Right lobe of liver (tissue), 6 donors: ENCODE data around the gene MAG. TPM values are rescaled to one million over a fixed set of nuclear protein-coding genes. Genes with fewer than 3 reads are reported as not detected.

ENCODE experiments used
- ATAC-seq, 4 donors: fragments of 200-7000 bp; cut with Tn5 transposase; one replicate each; pipeline ENCODE4 v1.9.1; 2020; ENCODE audit warnings: mild to moderate bottlenecking in 4 of 4, moderate library complexity in 4 of 4
- DNase-seq, 3 donors: peaks; one replicate each; pipeline ENCODE4 v3.0.0-alpha.2; 2020
- H3K27ac ChIP-seq, 3 donors: fragments of 200-600 bp; one replicate each; pipeline ENCODE4 v1.8.0; 2022
- H3K27me3 ChIP-seq, 2 donors: fragments of 200-600 bp; one replicate each; pipeline ENCODE4 v1.8.0; 2022
- H3K36me3 ChIP-seq, 4 donors: fragments of 200-600 bp; sonication (generic) in 1 of 4; one replicate each; pipeline versions ENCODE4 v1.5.1 to v1.8.0; 2017 to 2022; ENCODE audit warnings: control low read depth in 1 of 4
- H3K4me1 ChIP-seq, 4 donors: fragments of 200-600 bp; sonication (generic) in 1 of 4; one replicate each; pipeline versions ENCODE4 v1.5.1 to v1.8.0; 2017 to 2022; ENCODE audit warnings: control low read depth in 1 of 4
- H3K4me3 ChIP-seq, 3 donors: fragments of 200-600 bp; one replicate each; pipeline ENCODE4 v1.8.0; 2022
- H3K9me3 ChIP-seq, 4 donors: fragments of 200-600 bp; sonication (generic) in 1 of 4; one replicate each; pipeline versions ENCODE4 v1.5.1 to v1.8.0; 2017 to 2022; ENCODE audit warnings: control low read depth in 1 of 4
- POLR2A ChIP-seq: fragments of 450-650 bp; IDR thresholded peaks from one replicate; pipeline ENCODE4 v1.6.1; 2017; ENCODE audit warnings: antibody characterized with exemption, mild to moderate bottlenecking
- WGBS: methylation state at CpG from one replicate; pipeline ENCODE4 v1.1.6; 2018; ENCODE audit warnings: low coverage, low lambda C conversion rate; ENCODE audit not compliant: insufficient coverage; ENCODE audit errors: missing lambda C conversion rate; 5-methylcytosine and 5-hydroxymethylcytosine counted together
- intact Hi-C, 2 donors: fragments of 100-400 bp; cut with DNase I; formaldehyde crosslinking; loops; one replicate each; pipeline versions ENCODE4 v1.11.2 to v1.14.1; 2022
- total RNA-seq, 6 experiments: library from RNA; depleted of rRNA in 2 of 6; stranded (reverse); fragments of >200 nt in 2 of 6; fragmentation: NEBNext Ultra II Directional in 3 of 6; extraction: Animal tissue kit (Norgen Biotek cat#: 25700) in 3 of 6; gene quantifications; one replicate each; pipeline versions ENCODE4 v1.1.0 to v1.2.4, GENCODE V29; 2016 to 2023
- TF ChIP-seq, protein P1 (sequence below), 4 donors: fragments of 200-600 bp in 3 of 4; fragments of 450-650 bp in 1 of 4; IDR thresholded peaks; one replicate each; pipeline versions ENCODE4 v1.5.1 to v1.8.0; 2016 to 2022; ENCODE audit warnings: antibody characterized with exemption in 4 of 4, mild to moderate bottlenecking in 2 of 4
- donor health status: DM: no; HTN: yes; CAD: no.
- donor health status: DM: no; HTN: no; CAD: no.
- donor health status: DM: no; HTN: no; CAD: no.
- donor health status: DM: no; HTN: yes; CAD: no.
- donor health status: DM: no; HTN: yes; CAD: no.

MAG gene
- total RNA-seq, 6 experiments from 2014 or later: 0.40 TPM; not detected in 5

DNA sequence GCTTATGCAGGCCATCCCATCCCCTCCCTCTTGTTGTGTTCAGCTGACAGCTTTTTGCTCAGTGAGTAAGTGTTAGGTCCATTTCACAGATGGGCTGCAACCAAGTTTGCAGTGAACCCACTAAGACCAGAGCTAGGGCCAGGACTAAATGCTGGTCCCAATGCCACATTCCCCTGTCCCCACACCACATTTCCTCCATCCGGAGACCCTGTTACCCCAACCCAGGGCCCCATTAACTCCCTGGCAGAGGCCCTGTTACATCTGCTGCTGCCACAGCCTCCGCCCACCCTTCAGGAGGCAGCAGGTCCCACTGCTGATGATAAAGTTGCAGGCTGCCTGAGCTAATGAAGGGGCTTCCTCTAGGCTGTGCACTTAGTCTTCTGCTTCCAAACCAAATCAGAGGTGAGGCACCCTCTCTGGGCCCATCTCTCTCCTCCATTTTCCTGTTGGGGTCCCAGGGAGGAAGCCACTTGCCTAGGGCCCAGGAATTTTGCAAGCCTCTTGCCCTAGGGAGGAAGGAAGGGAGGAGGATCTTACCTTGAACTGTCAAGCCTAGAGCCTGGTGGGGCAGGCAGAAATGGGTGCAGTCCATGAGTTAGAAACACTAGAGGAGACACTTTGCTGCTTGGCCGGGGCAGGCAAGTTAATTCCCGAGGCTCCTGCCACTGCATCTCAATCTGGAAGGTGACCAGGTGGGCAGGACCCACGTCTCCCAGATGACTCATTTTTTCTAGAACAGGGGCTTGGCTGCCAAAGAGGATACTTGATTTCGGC is 26.6 kb upstream of the MAG start:
- intact Hi-C loops: no loop called here
- Histone ChIP-seq H3K27me3 (no peaks in the 10 kb centered on the region), H3K4me3 (no peak overlapping the region), H3K27ac (no peak overlapping the region), H3K9me3 (no peaks in the 10 kb centered on the region), H3K4me1 (peaks cover 0 to 19% (median 3%) of the 10 kb centered on the region in 4 donors), H3K36me3 (peaks cover 0 to 11% (median 0%) of the 10 kb centered on the region in 4 donors)
- WGBS: 36% methylated on average over 4 of the region's 6 CpGs
- ATAC-seq: no peak
- TF ChIP-seq, protein P1, sequence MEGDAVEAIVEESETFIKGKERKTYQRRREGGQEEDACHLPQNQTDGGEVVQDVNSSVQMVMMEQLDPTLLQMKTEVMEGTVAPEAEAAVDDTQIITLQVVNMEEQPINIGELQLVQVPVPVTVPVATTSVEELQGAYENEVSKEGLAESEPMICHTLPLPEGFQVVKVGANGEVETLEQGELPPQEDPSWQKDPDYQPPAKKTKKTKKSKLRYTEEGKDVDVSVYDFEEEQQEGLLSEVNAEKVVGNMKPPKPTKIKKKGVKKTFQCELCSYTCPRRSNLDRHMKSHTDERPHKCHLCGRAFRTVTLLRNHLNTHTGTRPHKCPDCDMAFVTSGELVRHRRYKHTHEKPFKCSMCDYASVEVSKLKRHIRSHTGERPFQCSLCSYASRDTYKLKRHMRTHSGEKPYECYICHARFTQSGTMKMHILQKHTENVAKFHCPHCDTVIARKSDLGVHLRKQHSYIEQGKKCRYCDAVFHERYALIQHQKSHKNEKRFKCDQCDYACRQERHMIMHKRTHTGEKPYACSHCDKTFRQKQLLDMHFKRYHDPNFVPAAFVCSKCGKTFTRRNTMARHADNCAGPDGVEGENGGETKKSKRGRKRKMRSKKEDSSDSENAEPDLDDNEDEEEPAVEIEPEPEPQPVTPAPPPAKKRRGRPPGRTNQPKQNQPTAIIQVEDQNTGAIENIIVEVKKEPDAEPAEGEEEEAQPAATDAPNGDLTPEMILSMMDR (IDR thresholded peaks at IDR 0.05): no peak
- no peak for TF ChIP-seq POLR2A
- peak in 1 of 3 donors; percentile 43 for DNase-seq

DNA sequence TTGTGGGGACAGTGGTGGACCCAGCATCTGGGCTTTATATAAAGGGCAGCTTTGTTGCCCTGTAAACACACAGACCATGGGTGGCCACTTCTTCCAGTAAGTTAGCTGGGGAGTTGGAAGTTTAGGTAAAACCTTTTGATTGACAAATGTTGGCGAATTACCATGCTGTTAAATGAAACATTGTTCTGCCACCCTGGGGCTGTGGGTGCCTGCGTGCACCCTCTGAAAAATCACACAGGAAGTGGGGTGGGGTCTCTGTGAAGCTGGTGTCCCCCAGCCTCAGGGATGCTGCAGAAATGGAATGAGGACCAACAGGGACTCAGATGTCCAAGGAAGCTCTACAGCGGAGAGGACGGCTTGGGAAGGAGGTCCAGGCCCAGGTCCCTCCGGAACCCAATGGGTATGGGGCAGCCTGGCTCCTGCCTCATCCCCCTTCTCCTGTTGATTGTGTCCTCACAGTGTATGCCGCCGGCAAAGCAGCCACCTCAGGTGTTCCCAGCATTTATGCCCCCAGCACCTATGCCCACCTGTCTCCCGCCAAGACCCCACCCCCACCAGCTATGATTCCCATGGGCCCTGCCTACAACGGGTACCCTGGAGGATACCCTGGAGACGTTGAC is 26.0 kb upstream of the MAG start:
- no peak overlapping the region for H3K4me3 ChIP-seq
- no peak for ATAC-seq
- peaks cover 0 to 11% (median 3%) of the 10 kb centered on the region in 4 donors for H3K36me3 ChIP-seq
- no peak for DNase-seq
- H3K9me3 ChIP-seq: no peaks in the 10 kb centered on the region
- no peaks in the 10 kb centered on the region for H3K27me3 ChIP-seq
- H3K4me1 ChIP-seq: peaks cover 0 to 23% (median 7%) of the 10 kb centered on the region in 4 donors
- intact Hi-C loops: no loop called here
- TF ChIP-seq, protein P1 (IDR thresholded peaks at IDR 0.05): no peak
- no peak for TF ChIP-seq POLR2A
- 89% methylated on average over 3 of the region's 10 CpGs for WGBS
- H3K27ac ChIP-seq: no peak overlapping the region

DNA sequence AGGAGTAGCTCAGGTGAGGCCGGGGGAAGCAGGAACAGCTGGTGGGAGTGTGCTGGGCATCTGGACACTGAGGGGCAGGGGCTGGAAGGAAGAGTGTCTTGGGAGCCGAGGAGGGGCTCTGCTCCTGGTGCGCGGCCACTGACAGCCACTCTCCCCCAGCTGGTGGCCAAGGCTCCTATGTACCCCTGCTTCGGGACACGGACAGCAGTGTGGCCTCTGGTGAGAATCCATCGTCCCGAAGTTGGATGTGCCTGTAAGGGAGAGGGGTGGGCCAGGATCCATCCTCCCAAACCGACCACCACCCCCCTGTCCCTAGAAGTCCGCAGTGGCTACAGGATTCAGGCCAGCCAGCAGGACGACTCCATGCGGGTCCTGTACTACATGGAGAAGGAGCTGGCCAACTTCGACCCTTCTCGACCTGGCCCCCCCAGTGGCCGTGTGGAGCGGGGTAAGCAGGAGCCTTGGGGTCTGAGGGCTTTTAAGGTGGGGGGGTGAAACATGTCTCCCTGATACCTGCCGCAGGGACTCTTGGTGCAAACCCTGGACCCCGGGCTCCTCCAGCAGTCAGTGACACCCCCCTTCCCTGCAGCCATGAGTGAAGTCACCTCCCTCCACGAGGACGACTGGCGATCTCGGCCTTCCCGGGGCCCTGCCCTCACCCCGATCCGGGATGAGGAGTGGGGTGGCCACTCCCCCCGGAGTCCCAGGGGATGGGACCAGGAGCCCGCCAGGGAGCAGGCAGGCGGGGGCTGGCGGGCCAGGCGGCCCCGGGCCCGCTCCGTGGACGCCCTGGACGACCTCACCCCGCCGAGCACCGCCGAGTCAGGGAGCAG is 25.2 kb upstream of the MAG start:
- Histone ChIP-seq H3K27me3 (no peaks in the 10 kb centered on the region), H3K4me1 (peaks cover 0 to 30% (median 10%) of the 10 kb centered on the region in 4 donors), H3K36me3 (peaks cover 0 to 11% (median 7%) of the 10 kb centered on the region in 4 donors), H3K4me3 (peak overlapping the region; percentile 73 to 86 (median 79)), H3K9me3 (no peaks in the 10 kb centered on the region), H3K27ac (peak overlapping the region; percentile 79 to 92 (median 92))
- ATAC-seq: peak; percentile 0 to 2 (median 1)
- intact Hi-C loops: no loop called here
- no peak for TF ChIP-seq POLR2A
- TF ChIP-seq, protein P1 (IDR thresholded peaks at IDR 0.05): no peak
- WGBS: 10% methylated on average over 4 of the region's 39 CpGs
- DNase-seq: peak in 1 of 3 donors; percentile 56

DNA sequence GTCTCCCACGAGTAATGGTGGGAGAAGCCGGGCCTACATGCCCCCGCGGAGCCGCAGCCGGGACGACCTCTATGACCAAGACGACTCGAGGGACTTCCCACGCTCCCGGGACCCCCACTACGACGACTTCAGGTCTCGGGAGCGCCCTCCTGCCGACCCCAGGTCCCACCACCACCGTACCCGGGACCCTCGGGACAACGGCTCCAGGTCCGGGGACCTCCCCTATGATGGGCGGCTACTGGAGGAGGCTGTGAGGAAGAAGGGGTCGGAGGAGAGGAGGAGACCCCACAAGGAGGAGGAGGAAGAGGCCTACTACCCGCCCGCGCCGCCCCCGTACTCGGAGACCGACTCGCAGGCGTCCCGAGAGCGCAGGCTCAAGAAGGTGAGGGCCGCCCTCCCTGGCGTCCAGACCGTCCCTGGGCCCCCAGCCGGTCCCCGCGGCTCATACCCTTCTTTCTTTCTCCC is 24.6 kb upstream of the MAG start:
- H3K27ac ChIP-seq: peak overlapping the region; percentile 79 to 92 (median 92)
- ATAC-seq (peak; percentile 15 to 27 (median 19)), DNase-seq (peak; percentile 60 to 77 (median 71))
- peaks cover 0 to 10% (median 7%) of the 10 kb centered on the region in 4 donors for H3K36me3 ChIP-seq
- no peaks in the 10 kb centered on the region for H3K27me3 ChIP-seq
- 2% methylated on average over 7 of the region's 40 CpGs for WGBS
- H3K4me1 ChIP-seq: peaks cover 0 to 36% (median 15%) of the 10 kb centered on the region in 4 donors
- H3K4me3 ChIP-seq: peak overlapping the region; percentile 73 to 86 (median 79)
- TF ChIP-seq, protein P1 (IDR thresholded peaks at IDR 0.05): no peak
- TF ChIP-seq POLR2A: no peak
- intact Hi-C loops: no loop called here
- no peaks in the 10 kb centered on the region for H3K9me3 ChIP-seq
